ENCODE measurements around the gene ERICH3. TPM values are rescaled to one million over a fixed set of nuclear protein-coding genes. Genes with fewer than 3 reads are reported as not detected.

Gene ERICH3
- total RNA-seq, 2 experiments from 2014 or later = not detected

- CTCF ChIA-PET = no interaction called here
- Histone ChIP-seq H3K27me3 (ENCODE audit: control insufficient read depth in 1 of 2, insufficient read depth in 2 of 2, low read length in 2 of 2) (no peaks in the 10 kb centered on the region), H3K27ac (ENCODE audit: low read depth in 1 of 2, low read length in 2 of 2) (no peak overlapping the region), H3K4me1 (ENCODE audit: insufficient read depth, low read length) (no peaks in the 10 kb centered on the region), H3K36me3 (ENCODE audit: insufficient read depth, low read length) (no peaks in the 10 kb centered on the region), H3K4me3 (ENCODE audit: low read length) (no peak overlapping the region), H3K9me3 (ENCODE audit: control insufficient read depth in 1 of 2, insufficient read depth in 1 of 2, low read length in 2 of 2) (no peaks in the 10 kb centered on the region)
- Mint-ChIP-seq H3K27ac (no peak overlapping the region), H3K4me3 (no peak overlapping the region), H3K36me3 (ENCODE audit: low read depth) (no peaks in the 10 kb centered on the region), H3K4me1 (ENCODE audit: low read depth) (no peaks in the 10 kb centered on the region), H3K27me3 (no peaks in the 10 kb centered on the region), H3K9me3 (no peaks in the 10 kb centered on the region)
- intact Hi-C loops (cut with DNase I, micrococcal nuclease) = no loop called here
- POLR2A ChIA-PET = no interaction called here
- ATAC-seq (ENCODE audit: poor library complexity) (no peak), DNase-seq (no peak)
- no peak for TF ChIP-seq CTCF (IDR thresholded peaks at IDR 0.05)
Observed at GRCh38 chr1:74591949-74592348, 81.6 kb downstream of the ERICH3 start.

GRCh38 chr1:74590288-74590687 is 83.3 kb downstream of the ERICH3 start:
- ChIA-PET POLR2A (no interaction called here), CTCF (no interaction called here)
- no peaks in the 10 kb centered on the region for H3K4me1 ChIP-seq (ENCODE audit: insufficient read depth, low read length)
- intact Hi-C loops (cut with DNase I, micrococcal nuclease) = no loop called here
- DNase-seq (no peak), ATAC-seq (ENCODE audit: poor library complexity) (no peak)
- H3K4me3 Mint-ChIP-seq = no peak overlapping the region
- H3K4me3 ChIP-seq (ENCODE audit: low read length) = no peak overlapping the region
- no peak overlapping the region for H3K27ac ChIP-seq (ENCODE audit: low read depth in 1 of 2, low read length in 2 of 2)
- no peak for TF ChIP-seq CTCF (IDR thresholded peaks at IDR 0.05)
- no peaks in the 10 kb centered on the region for H3K9me3 ChIP-seq (ENCODE audit: control insufficient read depth in 1 of 2, insufficient read depth in 1 of 2, low read length in 2 of 2)
- no peaks in the 10 kb centered on the region for H3K9me3 Mint-ChIP-seq
- no peaks in the 10 kb centered on the region for H3K27me3 ChIP-seq (ENCODE audit: control insufficient read depth in 1 of 2, insufficient read depth in 2 of 2, low read length in 2 of 2)
- H3K36me3 ChIP-seq (ENCODE audit: insufficient read depth, low read length) = no peaks in the 10 kb centered on the region
- H3K4me1 Mint-ChIP-seq (ENCODE audit: low read depth) = no peaks in the 10 kb centered on the region
- no peaks in the 10 kb centered on the region for H3K36me3 Mint-ChIP-seq (ENCODE audit: low read depth)
- no peaks in the 10 kb centered on the region for H3K27me3 Mint-ChIP-seq
- no peak overlapping the region for H3K27ac Mint-ChIP-seq

- Mint-ChIP-seq H3K4me3 (no peak overlapping the region), H3K27me3 (no peaks in the 10 kb centered on the region), H3K27ac (no peak overlapping the region), H3K4me1 (ENCODE audit: low read depth) (no peaks in the 10 kb centered on the region), H3K36me3 (ENCODE audit: low read depth) (no peaks in the 10 kb centered on the region), H3K9me3 (no peaks in the 10 kb centered on the region)
- ChIA-PET CTCF (no interaction called here), POLR2A (no interaction called here)
- Histone ChIP-seq H3K36me3 (ENCODE audit: insufficient read depth, low read length) (no peaks in the 10 kb centered on the region), H3K9me3 (ENCODE audit: control insufficient read depth in 1 of 2, insufficient read depth in 1 of 2, low read length in 2 of 2) (no peaks in the 10 kb centered on the region), H3K4me1 (ENCODE audit: insufficient read depth, low read length) (no peaks in the 10 kb centered on the region), H3K27me3 (ENCODE audit: control insufficient read depth in 1 of 2, insufficient read depth in 2 of 2, low read length in 2 of 2) (no peaks in the 10 kb centered on the region), H3K27ac (ENCODE audit: low read depth in 1 of 2, low read length in 2 of 2) (no peak overlapping the region), H3K4me3 (ENCODE audit: low read length) (no peak overlapping the region)
- no peak for TF ChIP-seq CTCF (IDR thresholded peaks at IDR 0.05)
- ATAC-seq (ENCODE audit: poor library complexity) (no peak), DNase-seq (no peak)
- intact Hi-C loops (cut with DNase I, micrococcal nuclease) = no loop called here
Observed at GRCh38 chr1:74587888-74588287, 85.7 kb downstream of the ERICH3 start.

Data from CD4-positive, alpha-beta T cell (primary cell).